ENCODE data around the gene MTARC1.

Gene MTARC1

GRCh38 chr1:220834155-220834870 is 47.6 kb downstream of the MTARC1 start:
- TF ChIP-seq FOXP2 (optimal IDR thresholded peaks at IDR 0.05; ENCODE audit: borderline replicate concordance, extremely low read depth, extremely low read length, insufficient read depth) (no peak), POLR2AphosphoS5 (IDR thresholded peaks at IDR 0.05; ENCODE audit: low read depth, low read length) (no peak), TAF1 (IDR thresholded peaks at IDR 0.05; ENCODE audit: borderline replicate concordance, insufficient read depth, low read length) (no peak), SIN3A (IDR thresholded peaks at IDR 0.05; ENCODE audit: borderline replicate concordance, insufficient read depth, low read length) (no peak)
- TF ChIP-seq, protein P1, sequence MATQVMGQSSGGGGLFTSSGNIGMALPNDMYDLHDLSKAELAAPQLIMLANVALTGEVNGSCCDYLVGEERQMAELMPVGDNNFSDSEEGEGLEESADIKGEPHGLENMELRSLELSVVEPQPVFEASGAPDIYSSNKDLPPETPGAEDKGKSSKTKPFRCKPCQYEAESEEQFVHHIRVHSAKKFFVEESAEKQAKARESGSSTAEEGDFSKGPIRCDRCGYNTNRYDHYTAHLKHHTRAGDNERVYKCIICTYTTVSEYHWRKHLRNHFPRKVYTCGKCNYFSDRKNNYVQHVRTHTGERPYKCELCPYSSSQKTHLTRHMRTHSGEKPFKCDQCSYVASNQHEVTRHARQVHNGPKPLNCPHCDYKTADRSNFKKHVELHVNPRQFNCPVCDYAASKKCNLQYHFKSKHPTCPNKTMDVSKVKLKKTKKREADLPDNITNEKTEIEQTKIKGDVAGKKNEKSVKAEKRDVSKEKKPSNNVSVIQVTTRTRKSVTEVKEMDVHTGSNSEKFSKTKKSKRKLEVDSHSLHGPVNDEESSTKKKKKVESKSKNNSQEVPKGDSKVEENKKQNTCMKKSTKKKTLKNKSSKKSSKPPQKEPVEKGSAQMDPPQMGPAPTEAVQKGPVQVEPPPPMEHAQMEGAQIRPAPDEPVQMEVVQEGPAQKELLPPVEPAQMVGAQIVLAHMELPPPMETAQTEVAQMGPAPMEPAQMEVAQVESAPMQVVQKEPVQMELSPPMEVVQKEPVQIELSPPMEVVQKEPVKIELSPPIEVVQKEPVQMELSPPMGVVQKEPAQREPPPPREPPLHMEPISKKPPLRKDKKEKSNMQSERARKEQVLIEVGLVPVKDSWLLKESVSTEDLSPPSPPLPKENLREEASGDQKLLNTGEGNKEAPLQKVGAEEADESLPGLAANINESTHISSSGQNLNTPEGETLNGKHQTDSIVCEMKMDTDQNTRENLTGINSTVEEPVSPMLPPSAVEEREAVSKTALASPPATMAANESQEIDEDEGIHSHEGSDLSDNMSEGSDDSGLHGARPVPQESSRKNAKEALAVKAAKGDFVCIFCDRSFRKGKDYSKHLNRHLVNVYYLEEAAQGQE (IDR thresholded peaks at IDR 0.05; ENCODE audit: insufficient read depth in 1 of 2, low read depth in 2 of 2, low read length in 2 of 2), result no peak
